Hematopoietic multipotent progenitor cell treated with erythropoietin and hydrocortisone succinate and interleukin-3 and kit ligand, for 4 days (in vitro differentiated cells): ENCODE measurements around the gene LSMEM2.

Experiments used
- DNase-seq: peaks from one replicate; pipeline ENCODE4 v3.0.0-alpha.2; 2015

The LSMEM2 gene

DNA sequence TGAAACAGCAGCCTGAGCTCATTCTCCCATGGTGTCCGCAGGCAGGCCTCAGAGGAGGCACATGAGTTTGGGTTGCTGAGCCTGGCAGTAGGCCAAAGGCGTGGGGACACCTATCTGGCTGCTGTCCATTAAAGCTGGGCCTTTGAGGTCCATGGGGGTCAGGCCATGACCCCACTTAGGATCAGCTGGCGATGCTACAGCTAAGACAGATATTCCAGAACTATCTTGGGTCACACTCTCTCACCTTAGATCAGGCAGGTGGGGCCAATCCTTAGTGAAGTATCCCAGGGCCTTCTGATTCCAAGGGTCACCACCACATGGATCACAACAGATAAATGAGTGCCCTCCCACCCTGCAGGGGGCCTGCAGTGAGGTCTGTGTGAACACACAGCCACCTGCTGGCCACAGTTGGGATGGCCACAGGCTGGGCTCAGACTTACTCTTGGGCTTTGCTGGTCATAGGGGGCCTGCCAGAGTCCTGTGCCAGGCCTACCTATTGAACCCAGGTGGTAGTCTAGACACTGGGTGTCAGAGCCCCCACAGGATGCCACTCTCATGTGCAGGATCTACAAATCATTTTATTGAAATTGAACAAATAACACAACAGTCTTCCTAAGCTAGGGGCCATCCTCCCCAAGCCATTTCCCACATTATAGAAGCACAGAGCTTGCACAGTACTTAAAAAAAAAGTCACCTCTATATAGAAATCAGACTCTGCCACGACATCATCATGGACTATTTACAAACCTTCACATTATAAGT is 45.6 kb downstream of the LSMEM2 start:
- peak; percentile 86 for DNase-seq

DNA sequence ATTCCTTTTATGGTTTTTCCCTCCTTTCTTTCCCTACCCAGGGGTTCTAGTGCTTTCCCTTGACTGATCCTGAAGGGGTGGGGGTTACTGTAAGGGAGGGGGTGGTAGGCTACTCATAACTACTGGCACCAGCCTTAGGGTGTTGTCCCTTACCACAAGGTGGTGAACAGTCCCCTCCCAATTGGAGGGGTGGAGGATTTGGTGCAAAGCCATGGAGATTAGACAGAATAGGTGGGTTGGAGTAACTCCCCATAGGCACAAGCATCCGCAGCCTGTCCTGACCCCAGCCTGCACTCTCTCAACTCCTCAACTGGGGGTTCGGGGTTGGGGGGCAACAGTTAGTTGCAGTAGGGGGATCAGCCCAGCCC is 46.2 kb downstream of the LSMEM2 start:
- no peak for DNase-seq

GRCh38 chr3:50325497-50326181 is 46.8 kb downstream of the LSMEM2 start:
- DNase-seq, result no peak

DNA sequence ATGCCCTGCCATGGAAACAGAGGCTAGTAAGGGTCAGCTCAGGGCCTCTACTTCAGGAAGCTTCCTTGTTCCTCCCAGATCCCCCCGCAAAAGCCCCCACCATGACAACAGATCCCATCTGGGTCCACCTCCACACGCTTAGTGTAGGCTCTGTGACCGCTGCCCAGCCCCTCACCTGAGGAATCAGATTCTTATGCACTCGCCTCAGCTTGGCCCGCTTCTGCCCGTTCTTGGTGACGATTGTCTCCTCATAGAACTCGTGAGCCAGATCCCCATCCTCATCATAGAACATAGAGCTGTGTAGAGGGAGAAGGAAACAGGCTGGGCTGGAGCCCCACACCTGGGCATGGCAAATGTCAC is 47.3 kb downstream of the LSMEM2 start:
- DNase-seq, result no peak

GRCh38 chr3:50327129-50327528 is 48.2 kb downstream of the LSMEM2 start:
- DNase-seq, result no peak

DNA sequence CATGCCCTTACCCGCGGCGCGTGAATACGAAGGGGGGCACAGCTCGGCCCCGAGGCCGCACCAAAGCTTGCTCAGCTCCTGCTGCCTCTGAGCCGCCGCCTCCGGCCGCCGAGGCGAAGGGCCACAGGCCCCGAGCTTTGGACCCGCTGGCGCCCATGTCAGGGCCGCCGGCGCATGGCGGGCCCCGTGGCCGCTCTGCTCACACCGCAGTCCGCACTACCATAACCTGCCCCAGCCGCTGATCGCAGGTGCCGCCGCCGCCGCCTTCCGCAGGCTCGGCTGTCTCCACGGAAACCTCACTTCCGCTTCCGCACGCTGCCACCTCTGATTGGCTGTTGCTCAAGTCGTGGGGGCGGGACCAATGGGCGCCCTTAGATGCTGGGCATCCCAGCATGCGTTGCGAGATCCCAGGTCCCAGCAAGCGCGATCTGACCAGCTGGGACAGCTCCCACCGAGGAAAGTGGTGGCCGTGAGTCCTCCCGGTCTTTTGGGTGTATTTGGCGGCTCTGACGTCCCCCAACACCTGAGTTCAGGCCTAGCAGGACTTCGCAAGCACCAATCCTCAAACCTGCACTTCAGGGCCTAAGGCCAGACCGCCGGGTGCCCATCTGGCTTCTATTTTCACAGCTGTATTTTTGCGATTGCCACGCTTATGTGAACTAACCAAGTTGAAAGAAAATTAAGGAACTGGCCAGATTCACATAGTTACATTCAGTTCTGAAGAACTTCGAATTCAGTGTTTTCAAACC is 49.2 kb downstream of the LSMEM2 start, which contains the start of gene TUSC2:
Gene TUSC2 (minus strand): TSS at position 281 of the 749 bp plus-strand sequence. CDS start 124 bp downstream, at position 157.
- peak; percentile 99 for DNase-seq

DNA sequence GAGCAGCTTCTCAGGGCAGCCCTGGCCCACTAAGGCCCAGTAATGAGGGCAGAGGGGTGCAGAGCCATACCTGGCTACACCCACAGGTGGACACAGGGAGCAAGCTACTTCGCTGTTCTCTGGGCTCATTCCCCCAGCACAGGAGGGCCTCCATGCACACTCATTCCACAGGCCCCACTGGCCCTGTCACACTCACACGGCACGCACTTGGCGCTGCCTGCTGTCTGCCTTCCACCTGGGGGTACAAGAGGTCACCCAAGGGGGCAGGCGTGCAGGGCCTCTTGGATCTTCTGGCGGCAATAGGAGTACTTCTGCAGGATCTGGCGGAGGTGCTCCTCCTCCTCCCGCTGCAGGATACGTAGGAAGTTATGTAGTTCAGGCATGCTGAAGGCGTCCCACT is 51.4 kb downstream of the LSMEM2 start:
- DNase-seq, result no peak

GRCh38 chr3:50331364-50331907 is 52.5 kb downstream of the LSMEM2 start:
- DNase-seq, result no peak

GRCh38 chr3:50333744-50334328 is 54.9 kb downstream of the LSMEM2 start:
- no peak for DNase-seq

GRCh38 chr3:50334339-50335075 is 55.6 kb downstream of the LSMEM2 start:
- no peak for DNase-seq

DNA sequence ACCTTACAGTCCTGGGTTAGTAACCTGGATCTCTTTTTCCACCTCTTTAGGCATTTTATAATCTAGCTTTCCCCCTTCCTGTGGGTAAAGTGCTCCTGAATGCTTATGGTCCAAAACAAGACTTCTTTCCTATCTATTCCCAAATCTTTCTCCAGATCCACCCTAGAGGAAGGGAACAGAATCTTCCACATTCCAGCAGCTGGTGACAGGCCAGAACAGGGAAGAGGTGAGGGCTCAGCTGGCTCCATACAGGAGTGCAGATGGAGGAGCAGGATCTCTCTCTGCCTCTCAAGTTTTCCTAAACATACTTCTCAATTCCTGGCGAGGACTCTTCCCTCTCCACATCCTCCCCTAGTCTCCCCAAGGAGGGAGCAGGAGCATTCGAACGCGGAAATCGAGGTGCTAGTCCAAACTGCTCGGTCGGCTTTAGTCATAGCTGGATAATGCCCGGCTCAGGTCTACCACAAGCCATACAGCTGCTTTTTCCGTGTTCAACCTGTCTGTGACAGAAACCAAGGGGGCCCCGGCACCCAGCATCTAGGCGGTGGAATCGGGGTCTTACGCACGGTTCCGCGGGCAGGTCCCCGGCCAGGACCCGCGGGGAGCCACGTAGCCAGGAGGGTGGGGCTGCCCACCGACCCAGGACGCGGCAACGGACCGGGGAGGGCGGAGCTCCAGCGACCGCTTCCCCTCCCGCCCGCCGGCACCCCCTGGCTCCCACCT is 57.7 kb downstream of the LSMEM2 start:
- no peak for DNase-seq

DNA sequence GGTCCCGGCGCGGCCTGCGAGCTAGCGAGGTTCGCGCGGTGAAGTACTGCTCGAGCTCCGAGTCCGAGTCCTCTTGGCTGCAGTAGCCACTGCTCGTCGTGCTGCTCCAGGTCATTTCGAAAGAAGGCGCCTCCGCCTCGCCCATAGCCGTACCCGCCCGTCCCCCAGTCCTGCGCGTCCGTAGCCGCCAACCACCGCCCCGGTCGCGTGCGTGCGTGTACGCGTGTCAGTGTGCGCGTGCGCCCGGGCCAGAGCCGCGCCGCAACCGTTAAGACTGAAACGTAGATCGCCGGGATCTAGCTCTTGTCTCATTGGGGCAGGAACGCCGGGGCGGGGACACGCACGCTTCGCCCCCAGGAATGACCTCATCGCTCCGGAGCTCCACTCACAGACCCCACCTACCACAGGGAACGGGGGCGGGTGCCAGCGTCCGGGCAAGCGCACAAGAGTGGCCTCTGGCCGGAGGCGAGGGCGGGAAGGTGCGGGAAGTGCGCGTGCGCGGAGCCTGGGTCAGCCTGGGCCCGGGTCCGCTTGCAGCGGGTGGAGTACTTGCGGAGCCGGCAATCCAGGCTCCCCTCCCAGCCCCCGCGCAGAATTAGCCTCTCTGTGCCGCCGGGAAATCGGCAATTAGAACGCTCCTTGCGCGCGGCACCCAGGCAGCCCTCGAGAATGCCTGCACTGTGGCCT is 58.4 kb downstream of the LSMEM2 start:
- peak; percentile 100 for DNase-seq
